Testis (tissue), 2 donors: ENCODE measurements around the gene OTOS.

Experiments
- CTCF ChIP-seq, 3 experiments: fragments of 450-650 bp in 2 of 3; fragments of 200-600 bp in 1 of 3; sonication (generic) in 1 of 3; IDR thresholded peaks; one replicate each; pipeline ENCODE4 v1.5.1; 2016 to 2019; ENCODE audit warnings: antibody characterized with exemption in 3 of 3, mild to moderate bottlenecking in 2 of 3, moderate library complexity in 1 of 3
- POLR2A ChIP-seq: fragments of 450-650 bp; IDR thresholded peaks from one replicate; pipeline ENCODE4 v1.6.1; 2017; ENCODE audit warnings: antibody characterized with exemption, mild to moderate bottlenecking, moderate library complexity

GRCh38 chr2:240141736-240142135 lies 1.3 kb upstream of the OTOS start:
- TF ChIP-seq POLR2A (no peak), CTCF (IDR thresholded peaks at IDR 0.05) (no peak)
